HK-2 (cell line): ENCODE results near the gene ZNF202.

Source experiments
- DNase-seq: peaks from one replicate; pipeline ENCODE4 v3.0.0-alpha.2; 2018; ENCODE audit not compliant: unreplicated experiment

The ZNF202 gene

DNA sequence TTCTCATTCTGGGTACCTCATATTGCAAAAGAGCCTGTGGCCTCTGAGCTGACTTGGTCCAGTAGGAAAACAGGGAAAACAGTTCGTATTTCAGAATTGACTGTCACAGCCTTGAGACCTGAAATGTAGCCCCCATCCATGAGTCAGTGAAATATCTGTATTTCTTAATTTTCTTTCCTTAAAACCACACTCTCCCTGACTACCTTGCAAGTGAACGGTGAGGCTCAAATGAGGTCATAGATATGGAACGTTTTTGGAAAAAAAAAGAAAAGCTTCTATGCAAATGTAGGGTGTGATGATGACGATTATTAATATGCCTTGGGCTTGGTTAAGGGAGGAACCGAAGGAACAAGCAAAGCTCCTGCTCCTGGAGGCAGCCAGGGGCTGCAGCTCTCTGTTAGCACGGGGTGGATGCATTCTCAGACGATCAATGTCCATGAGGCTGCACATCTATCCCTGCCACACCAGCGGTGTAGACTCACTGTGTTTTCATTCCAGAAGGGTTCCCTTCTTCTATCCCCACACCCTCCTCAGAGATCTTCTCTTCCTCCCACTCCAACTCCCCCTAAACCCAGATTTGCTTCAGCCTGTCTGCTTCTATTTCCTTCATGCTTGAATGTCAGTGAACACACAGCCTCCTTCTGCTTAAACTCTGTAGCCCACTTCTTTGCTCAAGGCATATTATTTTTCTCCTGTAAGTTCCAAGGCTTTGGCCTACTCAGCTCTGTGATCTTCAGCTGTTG lies 57.9 kb downstream of the ZNF202 start:
- DNase-seq = no peak

DNA sequence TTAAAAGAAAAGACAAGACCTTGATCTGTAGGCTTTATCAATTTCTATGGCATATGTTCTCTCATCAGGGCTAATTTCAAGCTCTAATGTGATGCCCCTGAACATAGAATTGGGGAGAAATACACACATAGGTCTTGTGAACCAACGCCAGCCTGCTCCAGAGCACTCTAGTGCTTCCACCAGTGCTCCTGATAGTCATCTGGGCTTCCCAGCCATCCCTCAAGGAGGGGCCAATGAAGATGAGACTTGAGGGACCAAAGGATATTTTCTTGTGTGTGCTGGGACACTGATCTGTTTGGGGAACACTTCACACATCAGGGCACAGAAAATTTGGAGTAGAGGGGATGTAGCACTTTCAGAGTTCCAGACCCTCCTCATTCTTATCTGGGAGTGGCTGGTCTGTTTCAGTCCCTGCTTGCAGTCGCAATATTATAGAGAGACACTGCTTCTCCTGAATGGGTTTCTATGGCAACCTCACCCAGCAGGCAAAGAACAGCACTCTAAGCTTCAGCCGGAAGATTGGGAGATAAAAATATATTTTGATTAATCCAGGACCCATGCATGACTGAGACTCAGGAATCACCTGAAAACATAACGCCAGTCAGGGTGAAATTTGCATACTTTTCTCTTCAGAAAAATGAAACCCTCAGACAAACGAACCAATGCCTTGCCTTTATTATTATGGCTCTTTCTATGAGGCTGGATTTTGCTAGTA lies 58.6 kb downstream of the ZNF202 start:
- no peak for DNase-seq

- DNase-seq = no peak
Measured at GRCh38 chr11:123681030-123681429, 60.4 kb downstream of the ZNF202 start.

GRCh38 chr11:123678246-123678645 lies 63.2 kb downstream of the ZNF202 start:
- DNase-seq = no peak

- no peak for DNase-seq
Measured at GRCh38 chr11:123677510-123677909, 64.0 kb downstream of the ZNF202 start.

GRCh38 chr11:123674297-123674696 lies 67.2 kb downstream of the ZNF202 start:
- no peak for DNase-seq
